BE2C (cell line): ENCODE measurements around the gene KLHL25. TPM values are rescaled to one million over a fixed set of nuclear protein-coding genes. Genes with fewer than 3 reads are reported as not detected.

Experiments
- DNase-seq: peaks from one replicate; pipeline ENCODE4 v3.0.0-alpha.2; 2020
- H3K27me3 ChIP-seq: fragments of 250-450 bp; sonication (Bioruptor Pico); 2 replicates; pipeline ENCODE4 v1.5.1; 2020; ENCODE audit warnings: mild to moderate bottlenecking
- H3K36me3 ChIP-seq: fragments of 250-450 bp; sonication (Bioruptor Pico); 2 replicates; pipeline ENCODE4 v1.5.1; 2020; ENCODE audit warnings: mild to moderate bottlenecking
- H3K4me1 ChIP-seq: fragments of 250-450 bp; sonication (Bioruptor Pico); 2 replicates; pipeline ENCODE4 v1.5.1; 2020
- H3K4me3 ChIP-seq: 2 replicates; pipeline ENCODE4 v1.5.1; 2011; ENCODE audit warnings: low read depth, low read length
- H3K9me3 ChIP-seq: fragments of 250-450 bp; sonication (Bioruptor Pico); 2 replicates; pipeline ENCODE4 v1.5.1; 2020
- polyA plus RNA-seq: library from polyadenylated mRNA; unstranded; fragments of >200 nt; gene quantifications from one replicate; pipeline ENCODE4 v1.2.1, GENCODE V29; 2012; ENCODE audit warnings: low read depth, missing spikeins; ENCODE audit not compliant: insufficient read length, insufficient read depth
- TF ChIP-seq, protein P1 (sequence below): IDR thresholded peaks from 2 replicates; pipeline ENCODE4 v1.5.1; 2012; ENCODE audit warnings: mild to moderate bottlenecking, low read depth, low read length

Gene KLHL25, protein sequence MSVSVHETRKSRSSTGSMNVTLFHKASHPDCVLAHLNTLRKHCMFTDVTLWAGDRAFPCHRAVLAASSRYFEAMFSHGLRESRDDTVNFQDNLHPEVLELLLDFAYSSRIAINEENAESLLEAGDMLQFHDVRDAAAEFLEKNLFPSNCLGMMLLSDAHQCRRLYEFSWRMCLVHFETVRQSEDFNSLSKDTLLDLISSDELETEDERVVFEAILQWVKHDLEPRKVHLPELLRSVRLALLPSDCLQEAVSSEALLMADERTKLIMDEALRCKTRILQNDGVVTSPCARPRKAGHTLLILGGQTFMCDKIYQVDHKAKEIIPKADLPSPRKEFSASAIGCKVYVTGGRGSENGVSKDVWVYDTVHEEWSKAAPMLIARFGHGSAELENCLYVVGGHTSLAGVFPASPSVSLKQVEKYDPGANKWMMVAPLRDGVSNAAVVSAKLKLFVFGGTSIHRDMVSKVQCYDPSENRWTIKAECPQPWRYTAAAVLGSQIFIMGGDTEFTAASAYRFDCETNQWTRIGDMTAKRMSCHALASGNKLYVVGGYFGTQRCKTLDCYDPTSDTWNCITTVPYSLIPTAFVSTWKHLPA
- polyA plus RNA-seq = 9.0 TPM

DNA sequence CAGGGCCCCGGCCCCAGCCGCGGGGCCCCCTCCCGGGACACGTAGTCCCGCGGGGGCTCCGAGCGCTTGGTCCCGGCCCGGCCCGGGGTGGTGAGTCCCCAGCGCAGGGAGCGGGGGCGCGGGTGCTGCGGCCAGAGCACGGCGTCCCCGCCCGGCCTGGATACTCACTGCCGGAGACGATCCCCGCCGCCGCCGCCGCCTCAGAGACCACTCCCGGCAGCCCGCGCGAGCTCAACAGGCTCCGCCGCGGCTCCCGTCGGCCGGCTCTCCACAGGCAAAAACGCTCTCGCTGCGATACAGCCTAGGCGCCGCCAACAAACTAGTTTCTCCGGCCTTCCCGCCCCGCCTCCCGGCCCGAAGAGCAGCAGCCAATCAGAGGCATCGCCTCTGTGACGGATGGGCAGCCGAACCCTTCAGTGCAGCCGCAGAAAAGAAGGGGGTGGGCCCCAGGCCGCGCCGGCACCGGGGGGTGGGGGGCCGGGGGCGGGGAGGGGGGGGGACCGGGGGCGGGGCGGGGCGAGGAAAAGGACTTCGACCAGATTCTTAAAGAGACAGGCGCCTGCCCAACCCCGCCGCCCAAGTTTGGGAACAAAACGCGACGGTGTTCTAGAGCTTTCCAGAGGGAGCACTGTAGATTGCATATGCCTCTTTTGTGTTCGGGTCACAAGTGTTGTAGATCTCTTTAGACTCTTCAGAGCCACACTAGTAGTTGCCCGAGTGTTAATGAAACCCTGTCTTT lies at the start of gene KLHL25:
Gene KLHL25 (minus strand): TSS at position 328 of the 739 bp plus-strand sequence. CDS start 25,115 bp downstream, outside the sequence.
- Histone ChIP-seq H3K27me3 (no peaks in the 10 kb centered on the region), H3K4me3 (peak within 1 kb of the TSS; percentile 87), H3K9me3 (no peaks in the 10 kb centered on the region), H3K4me1 (no peaks in the 10 kb centered on the region), H3K36me3 (peaks cover 4% of the 10 kb centered on the region; the same call in 1 of the 2 replicates)
- DNase-seq = peak; percentile 95
- TF ChIP-seq, protein P1, sequence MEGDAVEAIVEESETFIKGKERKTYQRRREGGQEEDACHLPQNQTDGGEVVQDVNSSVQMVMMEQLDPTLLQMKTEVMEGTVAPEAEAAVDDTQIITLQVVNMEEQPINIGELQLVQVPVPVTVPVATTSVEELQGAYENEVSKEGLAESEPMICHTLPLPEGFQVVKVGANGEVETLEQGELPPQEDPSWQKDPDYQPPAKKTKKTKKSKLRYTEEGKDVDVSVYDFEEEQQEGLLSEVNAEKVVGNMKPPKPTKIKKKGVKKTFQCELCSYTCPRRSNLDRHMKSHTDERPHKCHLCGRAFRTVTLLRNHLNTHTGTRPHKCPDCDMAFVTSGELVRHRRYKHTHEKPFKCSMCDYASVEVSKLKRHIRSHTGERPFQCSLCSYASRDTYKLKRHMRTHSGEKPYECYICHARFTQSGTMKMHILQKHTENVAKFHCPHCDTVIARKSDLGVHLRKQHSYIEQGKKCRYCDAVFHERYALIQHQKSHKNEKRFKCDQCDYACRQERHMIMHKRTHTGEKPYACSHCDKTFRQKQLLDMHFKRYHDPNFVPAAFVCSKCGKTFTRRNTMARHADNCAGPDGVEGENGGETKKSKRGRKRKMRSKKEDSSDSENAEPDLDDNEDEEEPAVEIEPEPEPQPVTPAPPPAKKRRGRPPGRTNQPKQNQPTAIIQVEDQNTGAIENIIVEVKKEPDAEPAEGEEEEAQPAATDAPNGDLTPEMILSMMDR = no peak

DNA sequence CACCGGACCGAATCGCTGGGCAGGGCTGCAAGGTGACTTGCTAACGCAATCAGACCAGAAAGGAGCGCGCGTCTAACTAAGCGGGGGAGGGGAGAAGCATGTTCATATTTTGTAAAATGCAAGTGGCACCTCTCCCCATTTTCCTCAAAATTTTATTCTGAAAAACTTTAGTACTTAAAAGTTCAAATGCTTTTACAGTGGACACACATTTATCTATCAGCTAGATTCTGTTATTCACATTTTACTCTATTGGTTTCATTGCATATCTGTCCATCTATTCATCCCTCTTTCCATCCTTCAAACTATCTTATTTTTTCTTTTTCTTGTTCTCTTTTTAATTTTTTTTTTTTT lies 46.1 kb upstream of the KLHL25 start:
- peak overlapping the region; percentile 43 for H3K4me3 ChIP-seq
- no peaks in the 10 kb centered on the region; the same call in 1 of the 2 replicates for H3K9me3 ChIP-seq
- no peaks in the 10 kb centered on the region for H3K36me3 ChIP-seq
- TF ChIP-seq, protein P1 = no peak
- no peaks in the 10 kb centered on the region for H3K4me1 ChIP-seq
- no peak for DNase-seq
- H3K27me3 ChIP-seq = no peaks in the 10 kb centered on the region

DNA sequence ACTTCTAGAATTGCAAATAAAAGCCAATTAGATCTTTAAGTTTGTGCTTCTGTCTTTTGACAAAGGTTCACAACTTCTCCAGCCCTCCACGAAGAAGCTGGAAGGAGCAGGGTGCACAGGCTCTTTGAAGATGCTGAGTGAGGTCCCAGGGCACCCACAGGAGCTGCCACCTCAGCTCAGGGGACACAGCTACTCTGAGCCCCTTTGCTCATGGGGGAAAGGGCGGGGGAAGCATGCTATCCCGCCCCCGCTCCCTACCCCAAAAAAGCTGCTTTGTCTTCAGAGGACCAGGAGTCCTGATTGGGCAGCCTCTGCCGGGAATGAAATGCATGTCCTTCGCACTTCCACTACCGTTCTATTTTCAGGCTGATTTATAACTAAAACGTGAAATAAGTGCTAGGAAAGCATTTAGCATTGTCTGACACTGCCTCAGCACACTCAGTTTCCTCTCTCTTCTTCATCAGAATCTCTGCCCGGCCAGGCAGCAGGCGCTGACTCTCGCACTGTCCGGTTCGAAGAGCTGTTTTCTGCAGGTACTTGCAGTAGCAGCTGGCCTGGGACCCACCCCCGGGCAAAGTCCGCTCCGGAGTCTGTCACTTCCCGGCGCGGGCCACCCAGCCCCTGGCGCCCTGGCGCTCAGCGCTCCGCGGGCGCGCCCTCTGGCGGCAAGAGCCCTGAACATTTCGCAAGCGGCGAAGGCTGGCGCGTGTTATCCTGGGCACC lies 45.5 kb upstream of the KLHL25 start:
- TF ChIP-seq, protein P1 = peak; percentile 92
- Histone ChIP-seq H3K9me3 (no peaks in the 10 kb centered on the region; the same call in 1 of the 2 replicates), H3K27me3 (no peaks in the 10 kb centered on the region), H3K4me1 (no peaks in the 10 kb centered on the region), H3K4me3 (peak overlapping the region; percentile 43), H3K36me3 (no peaks in the 10 kb centered on the region)
- DNase-seq = peak; percentile 91

DNA sequence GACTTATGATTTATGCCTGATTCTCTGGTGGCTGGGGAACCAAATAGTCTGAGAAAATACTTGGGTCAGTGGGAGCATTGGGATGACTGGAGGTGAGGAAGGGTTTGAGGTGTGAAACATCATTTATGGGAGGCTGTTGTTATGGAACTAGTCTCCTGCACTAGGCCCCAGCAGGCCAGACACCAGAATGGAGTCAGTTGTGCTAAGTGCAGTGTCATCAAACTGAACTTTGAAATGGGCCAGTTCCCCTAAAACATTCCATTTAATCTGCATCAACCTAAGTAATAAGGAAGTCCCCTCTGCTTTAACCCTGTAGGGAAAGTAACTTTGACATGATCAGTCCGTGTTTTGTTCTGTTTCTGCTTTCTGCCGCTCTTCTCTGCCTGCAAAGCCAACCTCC lies 44.9 kb upstream of the KLHL25 start:
- no peak overlapping the region for H3K4me3 ChIP-seq
- no peaks in the 10 kb centered on the region for H3K36me3 ChIP-seq
- TF ChIP-seq, protein P1 = no peak
- H3K4me1 ChIP-seq = no peaks in the 10 kb centered on the region
- no peak for DNase-seq
- H3K27me3 ChIP-seq = no peaks in the 10 kb centered on the region
- no peaks in the 10 kb centered on the region; the same call in 1 of the 2 replicates for H3K9me3 ChIP-seq

DNA sequence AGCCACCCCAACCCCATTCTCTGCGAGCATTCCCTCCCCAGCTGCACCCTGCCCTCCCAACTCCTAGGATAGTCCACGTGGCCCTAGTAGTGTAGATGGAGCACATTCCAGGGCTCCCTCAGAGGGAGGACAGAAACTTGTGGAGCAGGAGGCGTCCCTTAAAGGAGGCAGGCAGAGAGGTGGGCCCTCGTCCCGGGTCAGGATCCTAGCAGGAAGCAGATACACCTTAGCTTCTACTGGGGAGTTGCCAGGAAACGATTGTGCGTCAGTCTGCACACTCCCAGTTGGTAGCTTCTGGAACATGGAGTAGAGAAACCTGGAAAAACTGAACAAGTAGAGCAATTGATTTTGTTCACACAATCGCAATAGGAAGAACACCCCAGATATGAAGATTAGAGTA lies 43.9 kb upstream of the KLHL25 start:
- Histone ChIP-seq H3K9me3 (no peaks in the 10 kb centered on the region), H3K4me3 (no peak overlapping the region), H3K27me3 (no peaks in the 10 kb centered on the region), H3K4me1 (no peaks in the 10 kb centered on the region), H3K36me3 (no peaks in the 10 kb centered on the region)
- TF ChIP-seq, protein P1 = no peak
- DNase-seq = no peak
